Endothelial cell of umbilical vein (primary cell): ENCODE results near the gene RAB40C. TPM values are rescaled to one million over a fixed set of nuclear protein-coding genes. Genes with fewer than 3 reads are reported as not detected.

ENCODE experiments used
- BruUV-seq: library from RNA; stranded (reverse); fragments of 400-500 nt; replicated peaks from 2 replicates; lab custom pipeline; 2021; lab: Mats Ljungman, UMichigan
- CTCF ChIA-PET: fragments of 300-600, 350-600 bp; sonication (Branson Sonifier 250); formaldehyde crosslinking; loops from one replicate; lab custom pipeline; 2021; ENCODE audit warnings: antibody characterized with exemption, inconsistent platforms; lab: Charles Lee
- POLR2A ChIA-PET: fragments of 300-600, 350-600 bp; sonication (Branson Sonifier 250); formaldehyde crosslinking; loops from one replicate; lab custom pipeline; 2021; ENCODE audit warnings: antibody characterized with exemption, inconsistent platforms; lab: Charles Lee
- DNase-seq: peaks from one replicate; pipeline ENCODE4 v3.0.0-alpha.2; 2011; ENCODE audit warnings: low read depth, low spot score
- FAIRE-seq: peaks from 2 replicates; lab custom pipeline; 2011; peaks lifted over from hg19 to GRCh38; lab: Jason Lieb, UNC
- H2AFZ ChIP-seq: 2 replicates; pipeline ENCODE4 v1.6.0; 2012; ENCODE audit warnings: low read depth, low read length, control low read depth, inconsistent platforms
- H3K27ac ChIP-seq: 2 replicates; pipeline ENCODE4 v1.5.1; 2011; ENCODE audit warnings: low read depth, mild to moderate bottlenecking, control low read depth, low read length, moderate library complexity; ENCODE audit not compliant: insufficient read depth
- H3K27me3 ChIP-seq, 2 experiments: 2 replicates each; pipeline versions ENCODE4 v1.6.0 to v1.6.1; 2011; ENCODE audit warnings: low read length in 2 of 2, mixed read lengths in 1 of 2; ENCODE audit not compliant: control insufficient read depth in 2 of 2, insufficient read depth in 2 of 2
- H3K36me3 ChIP-seq, 2 experiments: 2 replicates in 1 of 2; 3 replicates in 1 of 2; pipeline ENCODE4 v1.5.1; 2011; ENCODE audit warnings: low read length in 2 of 2, mild to moderate bottlenecking in 1 of 2, moderate library complexity in 1 of 2; ENCODE audit not compliant: control insufficient read depth in 2 of 2, insufficient read depth in 2 of 2; ENCODE audit errors: extremely low read depth in 1 of 2
- H3K4me1 ChIP-seq: 3 replicates; pipeline ENCODE4 v1.5.1; 2011; ENCODE audit warnings: mild to moderate bottlenecking, low read length; ENCODE audit not compliant: control insufficient read depth, insufficient read depth; ENCODE audit errors: extremely low read depth
- H3K4me2 ChIP-seq: 2 replicates; pipeline ENCODE4 v1.6.1; 2011; ENCODE audit warnings: low read length, control low read depth, mixed read lengths; ENCODE audit not compliant: insufficient read depth
- H3K4me3 ChIP-seq, 3 experiments: fragments of 200-600 bp in 1 of 3; sonication (generic), shearing (Covaris generic) in 1 of 3; replicated peaks in 1 of 3; 2 replicates each; pipeline ENCODE4 v1.5.1; 2011 to 2016; ENCODE audit warnings: control low read depth in 3 of 3, low read length in 3 of 3, mild to moderate bottlenecking in 2 of 3, inconsistent platforms in 1 of 3, low read depth in 1 of 3, moderate library complexity in 1 of 3; ENCODE audit not compliant: insufficient read depth in 1 of 3
- H3K79me2 ChIP-seq: 2 replicates; pipeline ENCODE4 v1.6.0; 2012; ENCODE audit warnings: low read length, inconsistent platforms; ENCODE audit not compliant: control insufficient read depth, insufficient read depth
- H3K9ac ChIP-seq: replicated peaks from 2 replicates; pipeline ENCODE3; 2011; ENCODE audit warnings: low read length, control low read depth; ENCODE audit not compliant: insufficient read depth; ENCODE audit errors: extremely low read depth
- H3K9me1 ChIP-seq: replicated peaks from 3 replicates; pipeline ENCODE4 v1.6.0; 2011; ENCODE audit warnings: mild to moderate bottlenecking, low read length; ENCODE audit not compliant: control insufficient read depth, insufficient read depth; ENCODE audit errors: extremely low read depth
- H3K9me3 ChIP-seq: replicated peaks from 2 replicates; pipeline ENCODE4 v1.5.1; 2012; ENCODE audit warnings: low read length, inconsistent platforms; ENCODE audit not compliant: control insufficient read depth, insufficient read depth
- H4K20me1 ChIP-seq: replicated peaks from 2 replicates; pipeline ENCODE3; 2011; ENCODE audit warnings: mild to moderate bottlenecking, low read length; ENCODE audit not compliant: control insufficient read depth, insufficient read depth; ENCODE audit errors: extremely low read depth
- EZH2 ChIP-seq: IDR thresholded peaks from 2 replicates; pipeline ENCODE4 v1.6.1; 2012; ENCODE audit warnings: borderline replicate concordance, low read depth, mild to moderate bottlenecking, moderate library complexity, low read length, inconsistent platforms; ENCODE audit not compliant: severe bottlenecking
- FOS ChIP-seq: IDR thresholded peaks from 2 replicates; pipeline ENCODE4 v1.6.1; 2011; ENCODE audit warnings: mild to moderate bottlenecking, low read length, moderate library complexity, borderline replicate concordance; ENCODE audit not compliant: insufficient read depth
- GATA2 ChIP-seq: IDR thresholded peaks from 2 replicates; pipeline ENCODE4 v1.7.0; 2011; ENCODE audit warnings: low read depth, mild to moderate bottlenecking, moderate library complexity, mixed read lengths, low read length; ENCODE audit not compliant: insufficient read length, insufficient read depth
- JUN ChIP-seq: IDR thresholded peaks from 2 replicates; pipeline ENCODE4 v1.6.1; 2011; ENCODE audit warnings: borderline replicate concordance, low read depth; ENCODE audit not compliant: insufficient read length, insufficient read depth
- MAX ChIP-seq: IDR thresholded peaks from 2 replicates; pipeline ENCODE4 v1.6.1; 2011; ENCODE audit not compliant: insufficient read depth, insufficient read length
- POLR2A ChIP-seq: IDR thresholded peaks from 2 replicates; pipeline ENCODE4 v1.6.1; 2012; ENCODE audit warnings: low read depth, mild to moderate bottlenecking, control low read depth, low read length
- POLR2AphosphoS5 ChIP-seq: IDR thresholded peaks from 2 replicates; pipeline ENCODE4 v1.6.1; 2012; ENCODE audit warnings: low read depth, mild to moderate bottlenecking, control low read depth, low read length, moderate library complexity; ENCODE audit not compliant: insufficient read depth
- dilution Hi-C: fragments of 300-500 bp; cut with MboI; formaldehyde crosslinking; loops from one replicate; pipeline ENCODE4 v1.15.0; 2019; ENCODE audit warnings: low sequenced_read_pairs; ENCODE audit not compliant: extremely low pct_ligation_motif_present
- intact Hi-C: fragments of 100-400 bp; cut with micrococcal nuclease; formaldehyde crosslinking; loops from one replicate; pipeline ENCODE4 v1.10.0; 2022
- polyA plus RNA-seq, 4 experiments: library from polyadenylated mRNA; depleted of rRNA in 3 of 4; stranded (reverse) in 3 of 4; unstranded in 1 of 4; fragments of >200 nt; gene quantifications; 2 replicates each; pipeline versions ENCODE4 v1.2.1 to v1.2.3, GENCODE V29; 2011 to 2012; ENCODE audit warnings: missing spikeins in 1 of 4
- total RNA-seq: library from RNA; stranded (reverse); gene quantifications from 2 replicates; pipeline ENCODE4 v1.2.3, GENCODE V29; 2021
- TF ChIP-seq, protein P1 (sequence below), 2 donors: IDR thresholded peaks; 1 replicate in 1 of 2; 2 replicates in 1 of 2; pipeline ENCODE4 v1.5.1; 2011; ENCODE audit warnings: low read length in 2 of 2, mild to moderate bottlenecking in 2 of 2, moderate library complexity in 2 of 2, control low read depth in 1 of 2, inconsistent platforms in 1 of 2, low read depth in 1 of 2; ENCODE audit not compliant: insufficient read depth in 1 of 2; ENCODE audit errors: extremely low read depth in 1 of 2

Gene RAB40C
- total and polyA plus RNA-seq, 2 donors (not counting 3 experiments of a cell fraction or from before 2014, with no cell fraction given), result 12.4 to 18.8 TPM

GRCh38 chr16:676565-676902 lies 86.7 kb downstream of the RAB40C start:
- H3K9me1 ChIP-seq, result no peaks in the 10 kb centered on the region
- no peak overlapping the region for H3K27ac ChIP-seq
- no peak overlapping the region for H3K9ac ChIP-seq
- peaks cover 10% of the 10 kb centered on the region for H3K79me2 ChIP-seq
- ChIA-PET CTCF (interaction anchor here (0.9 to 1.5 kb wide), 4 partner anchors 9 to 97 kb away, joined by 3 to 6 read pairs (median 3); partner anchors contain the start of genes METTL26 and RHOT2), POLR2A (no interaction called here)
- intact Hi-C loops, result no loop called here
- H3K36me3 ChIP-seq, result peaks cover 3 to 17% of the 10 kb centered on the region in 2 experiments
- FAIRE-seq (no peak), DNase-seq (no peak)
- H3K27me3 ChIP-seq, result no peaks in the 10 kb centered on the region
- dilution Hi-C loops, result no loop called here
- no TSS peak for BruUV-seq
- H4K20me1 ChIP-seq, result no peaks in the 10 kb centered on the region
- no peak overlapping the region for H3K4me3 ChIP-seq
- H3K4me1 ChIP-seq, result peaks cover 8% of the 10 kb centered on the region
- no peak overlapping the region for H2AFZ ChIP-seq
- no peak overlapping the region for H3K4me2 ChIP-seq
- H3K9me3 ChIP-seq, result no peaks in the 10 kb centered on the region
- TF ChIP-seq FOS (no peak), GATA2 (no peak), EZH2 (no peak), POLR2AphosphoS5 (no peak), POLR2A (no peak), JUN (no peak)

GRCh38 chr16:676913-677312 lies 87.0 kb downstream of the RAB40C start:
- dilution Hi-C loops (no loop called here), intact Hi-C loops (no loop called here)
- no peak for TF ChIP-seq JUN
- TF ChIP-seq, protein P1, sequence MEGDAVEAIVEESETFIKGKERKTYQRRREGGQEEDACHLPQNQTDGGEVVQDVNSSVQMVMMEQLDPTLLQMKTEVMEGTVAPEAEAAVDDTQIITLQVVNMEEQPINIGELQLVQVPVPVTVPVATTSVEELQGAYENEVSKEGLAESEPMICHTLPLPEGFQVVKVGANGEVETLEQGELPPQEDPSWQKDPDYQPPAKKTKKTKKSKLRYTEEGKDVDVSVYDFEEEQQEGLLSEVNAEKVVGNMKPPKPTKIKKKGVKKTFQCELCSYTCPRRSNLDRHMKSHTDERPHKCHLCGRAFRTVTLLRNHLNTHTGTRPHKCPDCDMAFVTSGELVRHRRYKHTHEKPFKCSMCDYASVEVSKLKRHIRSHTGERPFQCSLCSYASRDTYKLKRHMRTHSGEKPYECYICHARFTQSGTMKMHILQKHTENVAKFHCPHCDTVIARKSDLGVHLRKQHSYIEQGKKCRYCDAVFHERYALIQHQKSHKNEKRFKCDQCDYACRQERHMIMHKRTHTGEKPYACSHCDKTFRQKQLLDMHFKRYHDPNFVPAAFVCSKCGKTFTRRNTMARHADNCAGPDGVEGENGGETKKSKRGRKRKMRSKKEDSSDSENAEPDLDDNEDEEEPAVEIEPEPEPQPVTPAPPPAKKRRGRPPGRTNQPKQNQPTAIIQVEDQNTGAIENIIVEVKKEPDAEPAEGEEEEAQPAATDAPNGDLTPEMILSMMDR (IDR thresholded peaks at IDR 0.05; ENCODE audit: extremely low read depth in 1 of 2, insufficient read depth in 1 of 2, low read depth in 1 of 2, low read length in 2 of 2), result no peak
- no peak for TF ChIP-seq EZH2
- TF ChIP-seq FOS, result no peak
- no peak for TF ChIP-seq GATA2
- no peak for TF ChIP-seq POLR2AphosphoS5
- TF ChIP-seq MAX, result no peak
- no peak for TF ChIP-seq POLR2A
- Histone ChIP-seq H3K27me3 (no peaks in the 10 kb centered on the region), H3K4me1 (peaks cover 12% of the 10 kb centered on the region), H3K36me3 (peaks cover 3 to 19% of the 10 kb centered on the region in 2 experiments), H3K27ac (no peak overlapping the region), H3K9me1 (no peaks in the 10 kb centered on the region), H3K9me3 (no peaks in the 10 kb centered on the region), H4K20me1 (no peaks in the 10 kb centered on the region), H3K79me2 (peaks cover 14% of the 10 kb centered on the region), H3K4me2 (no peak overlapping the region), H3K4me3 (no peak overlapping the region), H3K9ac (no peak overlapping the region), H2AFZ (no peak overlapping the region)
- ChIA-PET POLR2A (no interaction called here), CTCF (interaction anchor here (1.4 kb wide), 1 partner anchor 9 kb away, joined by 6 read pairs; the partner anchor contains the start of gene RHOT2)
- no peak for FAIRE-seq
- DNase-seq, result no peak
- BruUV-seq, result no TSS peak
